ENCODE measurements around the gene MTTP.
"Not testable (repeated sequence)": the region's sequence is repeated elsewhere in the genome, so short reads cannot be mapped to it uniquely, and the experiment has no call there.

MTTP gene

DNA sequence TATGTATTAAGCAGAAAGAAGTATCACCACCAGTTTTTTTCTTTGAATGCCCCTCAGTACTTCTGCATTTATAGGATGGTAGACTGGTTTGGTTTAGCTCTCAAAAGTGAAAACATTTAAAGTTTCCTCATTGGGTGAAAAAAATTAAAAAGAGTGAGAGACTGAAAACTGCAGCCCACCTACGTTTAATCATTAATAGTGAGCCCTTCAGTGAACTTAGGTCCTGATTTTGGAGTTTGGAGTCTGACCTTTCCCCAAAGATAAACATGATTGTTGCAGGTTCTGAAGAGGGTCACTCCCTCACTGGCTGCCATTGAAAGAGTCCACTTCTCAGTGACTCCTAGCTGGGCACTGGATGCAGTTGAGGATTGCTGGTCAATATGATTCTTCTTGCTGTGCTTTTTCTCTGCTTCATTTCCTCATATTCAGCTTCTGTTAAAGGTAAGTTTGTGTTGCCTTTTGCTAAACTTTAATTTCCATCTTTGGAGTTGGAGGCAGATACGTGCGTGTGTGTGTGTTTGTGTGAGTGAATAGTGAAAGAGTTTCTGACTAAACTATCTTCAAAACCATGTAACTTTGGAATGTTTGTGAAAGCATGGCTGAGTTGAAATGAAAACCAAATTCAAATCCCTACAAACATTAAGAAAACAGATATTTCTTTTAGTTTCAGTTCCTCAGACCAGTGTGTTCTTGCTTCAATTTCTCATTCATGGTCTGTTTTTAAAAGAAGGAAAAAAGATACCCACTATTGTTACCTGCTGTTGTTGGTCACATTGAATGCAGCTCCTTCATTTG is at the start of gene MTTP:
TSS of gene MTTP (plus strand) at position 295 of the 795 bp plus-strand sequence. CDS start at position 381, 86 bp downstream.
- no peak for DNase-seq

DNA sequence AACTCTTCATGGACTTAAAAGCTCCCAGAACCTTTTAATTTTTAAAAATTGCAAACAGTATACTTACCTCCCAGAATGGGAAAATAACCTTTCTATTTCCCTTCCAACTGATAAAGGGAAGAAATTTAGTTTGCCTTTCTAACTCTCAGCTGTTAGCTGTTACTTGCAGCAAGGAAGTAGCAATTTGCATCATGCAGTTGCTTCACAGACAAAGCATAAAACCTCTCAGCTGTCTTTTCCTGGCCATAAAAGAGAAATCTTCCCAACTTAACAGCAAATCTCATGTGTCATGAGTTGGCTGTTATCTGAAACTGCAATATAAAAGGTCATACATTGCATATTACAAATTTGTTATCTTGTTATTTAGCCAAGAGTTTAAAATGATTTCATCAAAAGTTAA is 45.4 kb upstream of the MTTP start:
- DNase-seq, result no peak

GRCh38 chr4:99529956-99530355 is 44.7 kb upstream of the MTTP start:
- no peak for DNase-seq

GRCh38 chr4:99534699-99535098 is 39.9 kb upstream of the MTTP start:
- not testable (repeated sequence) for DNase-seq

- no peak for DNase-seq
Observed at GRCh38 chr4:99536271-99536670, 38.4 kb upstream of the MTTP start.

DNA sequence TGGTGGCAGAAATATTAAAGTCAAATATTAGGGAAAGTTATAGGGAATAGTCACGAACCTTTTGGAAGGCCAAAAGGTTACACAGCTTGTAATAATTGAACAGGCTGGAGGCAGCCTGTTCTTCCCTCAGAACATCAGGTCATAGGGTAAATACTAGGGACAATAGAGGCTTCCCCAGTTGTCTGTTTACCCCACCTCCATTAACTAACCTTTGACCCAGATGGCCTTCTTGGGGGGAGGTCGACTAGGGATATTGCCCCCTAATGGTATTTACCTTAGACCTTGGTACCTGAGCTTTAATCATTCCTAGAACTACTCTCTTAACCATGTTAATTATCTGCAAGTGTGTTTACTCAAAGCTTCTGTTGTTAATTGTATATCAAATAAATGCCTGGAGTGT is 37.8 kb upstream of the MTTP start:
- no peak for DNase-seq

GRCh38 chr4:99537674-99538073 is 37.0 kb upstream of the MTTP start:
- no peak for DNase-seq

- DNase-seq, result no peak
Observed at GRCh38 chr4:99540277-99540939, 34.2 kb upstream of the MTTP start.

GRCh38 chr4:99552872-99553271 is 21.8 kb upstream of the MTTP start:
- DNase-seq, result no peak

DNA sequence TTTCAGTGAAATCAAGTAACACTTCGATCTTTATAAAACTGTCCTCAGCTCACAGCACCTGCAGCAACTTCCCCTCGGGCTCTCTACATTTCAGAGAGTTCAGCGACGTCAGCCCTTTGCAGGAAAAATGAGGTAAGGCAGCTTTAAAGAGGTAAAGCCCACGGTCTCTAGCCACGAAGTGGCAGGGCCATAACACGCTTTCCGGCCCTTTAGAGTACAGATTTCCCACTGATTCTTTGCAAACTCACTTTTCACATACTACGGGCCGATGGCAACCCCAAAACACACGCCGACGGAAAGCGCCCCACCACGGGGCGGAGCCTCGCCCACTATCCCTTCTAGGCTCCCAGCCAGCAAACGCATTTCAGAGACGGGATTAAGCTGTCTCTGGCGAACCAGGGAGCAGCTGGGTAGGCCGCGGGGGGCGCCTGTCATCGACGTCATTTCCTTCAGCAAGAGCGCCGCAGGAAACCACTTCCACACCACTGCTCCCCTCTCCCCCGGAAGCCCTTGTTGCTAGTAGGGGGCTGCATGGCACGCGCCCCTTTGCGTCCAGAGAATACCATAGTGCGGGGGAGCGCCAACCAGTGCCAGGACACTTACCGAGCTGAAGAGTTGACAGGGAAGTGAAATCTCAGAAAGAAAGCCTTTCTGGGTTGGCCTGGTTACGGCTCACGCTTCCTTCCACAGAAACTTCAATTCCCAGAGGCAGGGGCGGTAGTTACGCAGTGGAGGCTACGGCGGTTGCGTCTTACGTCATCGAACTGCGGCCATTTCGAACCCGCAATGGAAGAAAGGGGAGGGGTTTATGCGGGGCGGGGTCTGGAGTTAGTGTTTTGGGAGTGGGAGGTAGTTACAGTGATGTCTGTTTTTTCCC is 11.1 kb upstream of the MTTP start, which contains the start of gene TRMT10A:
TSS of gene TRMT10A (minus strand) at position 730 of the 877 bp plus-strand sequence. CDS start 4,701 bp downstream, outside the sequence.
- peak; percentile 96 for DNase-seq

DNA sequence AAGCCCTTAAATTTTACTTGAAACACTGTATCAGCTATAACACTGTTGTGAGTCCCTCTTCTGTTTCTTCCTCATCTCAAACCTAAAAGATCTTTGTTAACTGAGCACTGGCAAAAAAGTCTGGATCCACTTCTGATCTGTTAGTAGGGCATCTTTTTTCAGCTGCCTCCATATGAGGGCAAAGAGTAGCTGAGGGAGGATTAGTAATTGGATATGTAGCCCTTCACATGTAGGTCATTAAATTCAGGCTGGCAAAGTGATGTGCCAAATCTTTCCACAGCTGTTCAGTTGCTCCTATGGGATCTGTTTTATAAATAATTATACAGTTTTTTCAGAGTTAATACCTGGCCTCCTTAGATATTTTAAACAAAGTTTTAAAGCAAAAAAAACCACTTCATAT is 9.7 kb upstream of the MTTP start:
- DNase-seq, result no peak

DNA sequence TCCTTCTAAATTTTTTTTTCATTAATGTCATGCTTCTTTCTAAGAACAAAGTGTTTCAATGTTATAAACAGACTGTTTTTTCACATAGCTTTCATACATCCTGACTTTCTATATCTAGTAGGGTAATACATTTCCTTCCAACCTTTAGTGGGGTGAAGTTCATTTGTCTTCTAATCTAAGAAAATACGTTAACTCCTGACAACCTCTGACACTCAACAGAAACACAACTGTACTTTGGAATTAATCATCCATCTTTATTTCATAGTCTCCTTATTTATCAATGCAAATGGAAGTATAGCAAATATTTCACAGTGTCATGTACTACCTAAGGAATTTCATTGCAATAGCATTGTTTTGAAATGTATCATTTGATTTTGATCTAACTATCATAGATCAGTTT is 2.7 kb upstream of the MTTP start:
- DNase-seq, result no peak

DNA sequence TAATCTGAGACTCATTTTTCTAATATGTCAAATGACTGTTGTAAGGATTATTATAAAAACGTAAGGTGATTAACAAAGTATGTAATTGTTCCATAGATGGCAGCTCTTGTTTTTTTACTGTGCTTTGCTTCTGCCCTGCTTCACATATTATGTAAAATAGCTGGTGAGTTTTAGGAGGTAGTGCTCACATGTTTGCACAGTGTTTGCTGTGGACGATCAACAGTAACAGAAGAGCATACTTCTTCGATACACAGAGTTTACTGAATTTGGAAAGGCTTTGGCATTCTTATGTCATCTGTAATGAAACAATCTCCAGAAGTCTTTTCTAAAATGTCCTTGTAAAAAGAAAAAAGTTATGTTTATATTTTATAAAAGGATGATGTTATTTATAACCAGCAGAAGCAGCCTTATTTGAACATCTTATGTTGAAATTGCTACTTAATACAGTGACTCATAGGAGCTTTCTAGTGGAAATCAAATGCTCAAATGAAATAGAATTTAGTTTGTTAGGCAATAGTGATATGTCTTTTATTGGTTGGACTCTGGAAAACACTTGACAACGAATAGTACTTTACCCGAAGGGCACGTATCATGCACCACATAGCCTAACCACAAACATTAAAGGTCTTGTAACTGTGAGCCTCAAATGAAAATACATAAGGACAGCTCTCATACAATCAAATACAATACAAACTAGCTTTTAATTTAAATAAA is 1.9 kb upstream of the MTTP start:
- no peak for DNase-seq

DNA sequence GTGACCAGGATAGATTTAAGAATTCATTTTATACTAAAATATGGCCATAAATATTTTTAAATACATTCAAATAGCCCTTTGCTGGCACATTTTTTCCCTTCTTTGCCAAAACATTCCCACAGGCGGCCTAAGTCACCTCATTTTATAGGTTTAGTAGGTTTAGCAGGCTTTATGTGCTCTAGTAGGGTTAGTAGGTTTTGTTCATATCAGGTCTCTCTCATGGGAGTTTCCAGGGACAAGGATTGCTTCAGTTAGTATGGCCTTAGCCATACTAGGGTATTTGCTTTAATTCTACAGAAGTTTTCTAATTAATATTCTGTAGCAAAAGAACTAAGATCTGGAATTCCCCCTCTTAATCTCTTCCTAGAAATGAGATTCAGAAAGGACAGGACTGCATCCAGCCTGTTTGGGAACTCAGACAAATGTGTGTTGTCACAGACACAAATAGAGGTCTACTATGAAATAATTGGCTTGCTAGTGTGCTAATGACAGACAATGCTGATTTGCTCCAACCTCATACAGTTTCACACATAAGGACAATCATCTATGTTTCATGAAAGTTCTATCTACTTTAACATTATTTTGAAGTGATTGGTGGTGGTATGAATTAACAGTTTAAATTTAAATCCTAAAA is 772 bp upstream of the MTTP start:
- no peak for DNase-seq

DNA sequence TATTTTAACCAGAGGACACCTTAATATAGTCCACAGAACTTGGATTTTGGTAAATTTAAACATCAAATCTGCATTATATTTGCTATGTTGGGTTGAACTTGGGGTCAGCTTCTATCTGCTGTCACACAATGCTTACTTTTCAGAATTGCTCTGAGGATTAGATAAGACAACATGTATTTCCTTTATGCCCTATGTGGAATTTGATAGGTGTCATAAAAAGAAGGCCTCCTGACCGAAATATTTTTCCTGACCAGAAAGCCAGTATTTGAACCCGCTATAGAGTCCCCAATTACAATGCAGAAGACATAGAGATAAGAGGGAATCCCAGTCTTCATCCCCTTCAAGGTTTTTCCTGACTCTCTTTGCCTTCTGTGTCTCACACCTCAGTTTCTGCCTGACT is 4.1 kb downstream of the MTTP start:
- DNase-seq, result no peak

DNA sequence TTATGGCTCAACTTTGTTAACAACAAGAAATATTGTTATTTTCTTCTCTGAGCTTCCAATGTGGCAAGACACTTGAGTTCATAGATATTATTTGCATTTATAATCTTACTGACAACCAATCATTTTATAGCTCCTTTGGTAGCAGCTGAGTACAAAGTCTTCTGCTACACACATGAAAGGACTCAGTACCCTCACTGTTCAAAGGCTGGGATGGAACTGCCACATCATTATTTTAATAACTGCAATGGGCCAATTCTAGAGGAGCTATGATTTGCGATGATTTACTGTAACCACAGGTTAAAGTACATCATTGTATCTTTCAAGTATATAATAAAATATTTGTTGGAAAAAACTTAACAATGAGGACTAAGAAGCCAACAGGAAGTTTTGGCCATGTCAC is 10.9 kb downstream of the MTTP start:
- no peak for DNase-seq

DNA sequence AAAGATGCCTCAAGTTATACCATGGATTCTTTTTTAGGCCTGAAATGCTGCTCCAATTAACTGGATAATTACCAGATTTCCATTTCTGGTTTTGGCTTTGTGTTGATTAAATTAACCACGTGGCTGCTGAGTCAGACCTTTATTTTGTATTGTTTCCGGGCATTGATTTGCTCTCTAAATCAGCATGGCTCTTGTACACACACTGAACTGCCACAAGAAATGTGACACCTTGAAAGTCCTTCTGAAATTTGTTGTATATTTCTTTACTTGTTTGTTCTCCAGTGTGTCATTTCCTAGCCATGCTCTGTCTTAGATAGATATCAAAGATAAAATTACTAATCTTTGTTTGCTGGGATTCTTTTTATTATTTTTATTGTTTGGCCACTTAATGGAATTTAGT is 11.7 kb downstream of the MTTP start:
- DNase-seq, result no peak

DNA sequence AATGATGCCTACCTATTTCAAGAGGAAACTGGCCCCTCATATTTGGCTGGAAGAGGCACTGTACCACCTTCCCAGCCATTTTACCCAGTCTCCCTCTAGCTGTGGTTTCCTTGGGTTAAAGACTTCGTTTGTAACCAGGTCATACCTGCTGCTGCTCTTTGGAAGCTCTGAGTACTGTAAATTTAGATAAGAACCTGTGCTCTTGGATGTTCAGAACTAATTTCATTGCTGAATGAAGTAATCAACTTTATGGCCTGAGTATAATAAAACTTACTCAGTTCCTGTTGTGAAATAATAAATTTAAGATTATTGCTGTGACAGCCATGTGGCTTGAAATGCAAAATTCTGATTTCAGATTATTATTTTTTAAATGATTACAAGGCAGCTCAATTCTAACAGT is 12.2 kb downstream of the MTTP start:
- no peak for DNase-seq

DNA sequence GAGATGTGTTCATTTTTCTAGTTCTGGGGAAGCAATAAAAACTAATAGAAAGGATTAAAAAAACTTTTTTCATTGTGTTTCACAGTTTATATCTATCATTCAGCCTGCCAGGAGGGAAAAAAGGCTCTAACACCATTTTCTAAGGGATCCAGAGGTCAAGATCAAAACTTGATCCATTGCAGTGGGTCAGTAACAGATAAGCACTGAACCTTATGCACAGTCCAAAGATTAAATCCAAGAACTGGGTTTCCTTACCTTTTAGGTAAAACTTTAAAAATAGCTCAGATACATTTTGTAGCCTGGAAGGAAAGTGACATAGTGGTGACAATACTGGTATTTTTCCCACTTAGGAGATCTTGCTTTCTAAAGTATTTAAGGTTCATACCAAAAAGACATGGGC is 12.7 kb downstream of the MTTP start:
- DNase-seq, result no peak

DNA sequence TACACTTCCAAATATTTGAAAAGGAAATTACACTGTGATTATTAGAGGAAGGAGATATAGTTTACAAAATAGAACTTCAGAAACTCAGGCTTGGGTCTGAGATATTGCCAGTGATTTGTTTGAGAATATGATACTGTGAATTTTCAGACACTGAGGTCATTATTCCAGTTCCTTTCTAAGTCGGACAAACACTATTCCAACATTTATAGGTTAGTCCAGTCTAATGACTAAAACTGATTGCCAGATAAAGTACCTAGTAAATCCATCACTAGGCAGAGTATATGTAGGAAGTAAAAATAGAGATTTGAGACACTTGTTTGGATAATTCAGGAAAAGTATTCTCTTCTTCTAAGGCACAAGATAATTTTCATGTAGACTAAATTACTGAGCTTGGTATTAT is 13.2 kb downstream of the MTTP start:
- DNase-seq, result no peak

DNA sequence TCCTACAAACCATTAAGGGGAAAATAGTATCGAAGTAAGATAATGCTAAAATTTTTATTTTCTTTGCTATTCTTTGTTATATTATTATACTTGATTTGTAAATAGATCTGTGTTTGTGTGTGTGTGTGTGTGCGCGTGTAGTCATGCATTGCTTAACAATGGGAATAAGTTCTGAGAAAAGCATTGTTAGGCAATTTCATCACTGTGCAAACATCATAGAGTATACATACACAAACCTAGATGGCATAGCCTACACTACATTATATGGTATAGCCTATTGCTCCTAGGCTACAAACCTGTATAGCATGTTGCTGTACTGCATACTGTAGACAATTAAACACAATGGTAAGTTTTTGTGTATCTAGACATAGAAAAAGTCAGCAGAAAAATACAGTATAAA is 17.1 kb downstream of the MTTP start:
- DNase-seq, result no peak

Data from CD4-positive, alpha-beta T cell treated with Interleukin-15 for 1 hour (primary cell).